Measurements from ENCODE around the gene CUX1.

Gene CUX1

DNA sequence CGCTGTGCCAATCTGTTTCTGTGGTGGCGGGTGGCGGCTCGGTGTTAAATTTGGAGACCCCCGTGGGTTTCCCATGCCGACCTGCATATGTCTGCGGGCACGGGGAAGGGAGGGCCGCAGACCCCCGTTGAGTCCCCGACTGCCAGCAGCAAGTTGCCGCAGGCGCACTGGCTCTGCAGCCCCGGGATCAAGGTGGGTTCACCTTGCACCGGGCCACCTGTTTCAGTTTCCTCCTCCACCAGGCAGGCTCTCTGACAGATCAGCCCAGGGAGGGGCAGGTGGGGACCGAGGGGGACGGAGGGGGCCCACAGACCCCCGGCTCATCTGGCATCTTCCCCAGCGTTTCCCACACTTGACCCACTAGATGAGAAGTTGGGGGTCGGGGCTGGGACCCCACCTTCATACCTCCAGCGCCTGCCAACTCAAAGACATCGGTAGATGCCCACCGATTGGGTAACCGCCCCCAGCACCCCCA lies 95.9 kb downstream of the CUX1 start (continued):
- TF ChIP-seq GFI1B (tag by site-specific recombination; IDR thresholded peaks at IDR 0.05) (no peak), ZFP3 (tag by site-specific recombination; IDR thresholded peaks at IDR 0.05; ENCODE audit: low read depth) (no peak), ZNF366 (tag by site-specific recombination; conservative IDR thresholded peaks at IDR 0.05) (no peak), ZNF211 (tag by site-specific recombination; IDR thresholded peaks at IDR 0.05; ENCODE audit: low read depth) (no peak)

DNA sequence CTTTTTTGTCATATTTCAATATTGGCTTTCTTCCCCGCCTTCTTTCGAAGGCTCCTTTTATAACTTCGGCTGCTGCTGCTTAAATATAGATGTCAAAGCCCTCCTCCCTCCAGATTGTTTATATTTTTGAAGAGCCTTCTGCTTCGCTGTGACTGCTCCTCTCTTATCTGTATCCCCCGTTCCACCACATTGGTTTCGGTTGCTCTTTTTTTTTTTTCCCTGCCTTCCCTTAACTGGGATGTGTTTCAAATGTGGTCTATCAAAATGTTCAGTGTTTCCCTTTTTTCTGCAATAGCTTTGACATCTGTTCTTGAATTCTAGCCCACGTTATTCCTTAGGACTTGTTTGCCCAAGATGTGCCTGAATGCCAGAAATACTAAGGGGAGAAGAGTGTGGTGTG lies 96.4 kb downstream of the CUX1 start:
- CTCF ChIA-PET, result no interaction called here
- no peak overlapping the region for H3K27ac ChIP-seq (ENCODE audit: extremely low read depth, low read depth, low read length)
- TF ChIP-seq ZNF600 (tag by site-specific recombination; IDR thresholded peaks at IDR 0.05) (no peak), ZNF366 (tag by site-specific recombination; conservative IDR thresholded peaks at IDR 0.05) (no peak), ZNF248 (tag by site-specific recombination; IDR thresholded peaks at IDR 0.05) (no peak), FEZF1 (tag by site-specific recombination; IDR thresholded peaks at IDR 0.05) (peak; percentile 89), ZNF121 (tag by site-specific recombination; IDR thresholded peaks at IDR 0.05) (no peak)
- TF ChIP-seq, protein P1, sequence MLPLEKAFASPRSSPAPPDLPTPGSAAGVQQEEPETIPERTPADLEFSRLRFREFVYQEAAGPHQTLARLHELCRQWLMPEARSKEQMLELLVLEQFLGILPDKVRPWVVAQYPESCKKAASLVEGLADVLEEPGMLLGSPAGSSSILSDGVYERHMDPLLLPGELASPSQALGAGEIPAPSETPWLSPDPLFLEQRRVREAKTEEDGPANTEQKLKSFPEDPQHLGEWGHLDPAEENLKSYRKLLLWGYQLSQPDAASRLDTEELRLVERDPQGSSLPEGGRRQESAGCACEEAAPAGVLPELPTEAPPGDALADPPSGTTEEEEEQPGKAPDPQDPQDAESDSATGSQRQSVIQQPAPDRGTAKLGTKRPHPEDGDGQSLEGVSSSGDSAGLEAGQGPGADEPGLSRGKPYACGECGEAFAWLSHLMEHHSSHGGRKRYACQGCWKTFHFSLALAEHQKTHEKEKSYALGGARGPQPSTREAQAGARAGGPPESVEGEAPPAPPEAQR (tag by site-specific recombination; IDR thresholded peaks at IDR 0.05), result no peak
- POLR2A ChIA-PET, result interaction anchor here (0.7 kb wide), 1 partner anchor 236 kb away, joined by 3 read pairs; no protein-coding TSS in a partner anchor
- H3K4me3 ChIP-seq (ENCODE audit: low read depth, low read length), result no peak overlapping the region
- 0 out of 2 replicates have a peak, but pooled peaks cover 5% of the 10 kb centered on the region for H3K4me1 ChIP-seq (ENCODE audit: control insufficient read depth, insufficient read depth, low read length)
- no peaks in the 10 kb centered on the region for H3K9me3 ChIP-seq (ENCODE audit: control insufficient read depth, insufficient read depth, low read depth, low read length)
- peaks cover 0 to 25% of the 10 kb centered on the region in 2 experiments; a peak in 2 of 3 replicates for H3K36me3 ChIP-seq (ENCODE audit: control insufficient read depth in 2 of 2, insufficient read depth in 1 of 2, low read length in 2 of 2)

- H3K4me3 ChIP-seq (ENCODE audit: low read depth, low read length), result no peak overlapping the region
- ChIA-PET POLR2A (interaction anchor here (0.6 kb wide), 1 partner anchor 10 kb away, joined by 4 read pairs; no protein-coding TSS in a partner anchor), CTCF (no interaction called here)
- H3K9me3 ChIP-seq (ENCODE audit: control insufficient read depth, insufficient read depth, low read depth, low read length), result no peaks in the 10 kb centered on the region
- H3K27ac ChIP-seq (ENCODE audit: extremely low read depth, low read depth, low read length), result no peak overlapping the region
- H3K36me3 ChIP-seq (ENCODE audit: control insufficient read depth in 2 of 2, insufficient read depth in 1 of 2, low read length in 2 of 2), result peaks cover 0 to 32% of the 10 kb centered on the region in 2 experiments; a peak in 2 of 3 replicates
- TF ChIP-seq ZNF37A (tag by site-specific recombination; IDR thresholded peaks at IDR 0.05), result no peak
- TF ChIP-seq REPIN1 (tag by site-specific recombination; IDR thresholded peaks at IDR 0.05; ENCODE audit: low read depth), result no peak
- no peak for TF ChIP-seq ZNF585B (tag by site-specific recombination; IDR thresholded peaks at IDR 0.05)
- TF ChIP-seq EGR2 (tag by site-specific recombination; IDR thresholded peaks at IDR 0.05; ENCODE audit: low read depth), result no peak
- no peak for TF ChIP-seq ZFHX2 (tag by site-specific recombination; conservative IDR thresholded peaks at IDR 0.05)
- no peak for TF ChIP-seq ZNF610 (tag by site-specific recombination; IDR thresholded peaks at IDR 0.05; ENCODE audit: borderline replicate concordance)
- TF ChIP-seq, protein P2, sequence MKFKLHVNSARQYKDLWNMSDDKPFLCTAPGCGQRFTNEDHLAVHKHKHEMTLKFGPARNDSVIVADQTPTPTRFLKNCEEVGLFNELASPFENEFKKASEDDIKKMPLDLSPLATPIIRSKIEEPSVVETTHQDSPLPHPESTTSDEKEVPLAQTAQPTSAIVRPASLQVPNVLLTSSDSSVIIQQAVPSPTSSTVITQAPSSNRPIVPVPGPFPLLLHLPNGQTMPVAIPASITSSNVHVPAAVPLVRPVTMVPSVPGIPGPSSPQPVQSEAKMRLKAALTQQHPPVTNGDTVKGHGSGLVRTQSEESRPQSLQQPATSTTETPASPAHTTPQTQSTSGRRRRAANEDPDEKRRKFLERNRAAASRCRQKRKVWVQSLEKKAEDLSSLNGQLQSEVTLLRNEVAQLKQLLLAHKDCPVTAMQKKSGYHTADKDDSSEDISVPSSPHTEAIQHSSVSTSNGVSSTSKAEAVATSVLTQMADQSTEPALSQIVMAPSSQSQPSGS (tag by site-specific recombination; IDR thresholded peaks at IDR 0.05; ENCODE audit: low read depth), result no peak
- no peak for TF ChIP-seq ZNF701 (tag by site-specific recombination; IDR thresholded peaks at IDR 0.05)
- no peak for TF ChIP-seq ZSCAN16 (tag by site-specific recombination; IDR thresholded peaks at IDR 0.05)
- TF ChIP-seq, protein P3, sequence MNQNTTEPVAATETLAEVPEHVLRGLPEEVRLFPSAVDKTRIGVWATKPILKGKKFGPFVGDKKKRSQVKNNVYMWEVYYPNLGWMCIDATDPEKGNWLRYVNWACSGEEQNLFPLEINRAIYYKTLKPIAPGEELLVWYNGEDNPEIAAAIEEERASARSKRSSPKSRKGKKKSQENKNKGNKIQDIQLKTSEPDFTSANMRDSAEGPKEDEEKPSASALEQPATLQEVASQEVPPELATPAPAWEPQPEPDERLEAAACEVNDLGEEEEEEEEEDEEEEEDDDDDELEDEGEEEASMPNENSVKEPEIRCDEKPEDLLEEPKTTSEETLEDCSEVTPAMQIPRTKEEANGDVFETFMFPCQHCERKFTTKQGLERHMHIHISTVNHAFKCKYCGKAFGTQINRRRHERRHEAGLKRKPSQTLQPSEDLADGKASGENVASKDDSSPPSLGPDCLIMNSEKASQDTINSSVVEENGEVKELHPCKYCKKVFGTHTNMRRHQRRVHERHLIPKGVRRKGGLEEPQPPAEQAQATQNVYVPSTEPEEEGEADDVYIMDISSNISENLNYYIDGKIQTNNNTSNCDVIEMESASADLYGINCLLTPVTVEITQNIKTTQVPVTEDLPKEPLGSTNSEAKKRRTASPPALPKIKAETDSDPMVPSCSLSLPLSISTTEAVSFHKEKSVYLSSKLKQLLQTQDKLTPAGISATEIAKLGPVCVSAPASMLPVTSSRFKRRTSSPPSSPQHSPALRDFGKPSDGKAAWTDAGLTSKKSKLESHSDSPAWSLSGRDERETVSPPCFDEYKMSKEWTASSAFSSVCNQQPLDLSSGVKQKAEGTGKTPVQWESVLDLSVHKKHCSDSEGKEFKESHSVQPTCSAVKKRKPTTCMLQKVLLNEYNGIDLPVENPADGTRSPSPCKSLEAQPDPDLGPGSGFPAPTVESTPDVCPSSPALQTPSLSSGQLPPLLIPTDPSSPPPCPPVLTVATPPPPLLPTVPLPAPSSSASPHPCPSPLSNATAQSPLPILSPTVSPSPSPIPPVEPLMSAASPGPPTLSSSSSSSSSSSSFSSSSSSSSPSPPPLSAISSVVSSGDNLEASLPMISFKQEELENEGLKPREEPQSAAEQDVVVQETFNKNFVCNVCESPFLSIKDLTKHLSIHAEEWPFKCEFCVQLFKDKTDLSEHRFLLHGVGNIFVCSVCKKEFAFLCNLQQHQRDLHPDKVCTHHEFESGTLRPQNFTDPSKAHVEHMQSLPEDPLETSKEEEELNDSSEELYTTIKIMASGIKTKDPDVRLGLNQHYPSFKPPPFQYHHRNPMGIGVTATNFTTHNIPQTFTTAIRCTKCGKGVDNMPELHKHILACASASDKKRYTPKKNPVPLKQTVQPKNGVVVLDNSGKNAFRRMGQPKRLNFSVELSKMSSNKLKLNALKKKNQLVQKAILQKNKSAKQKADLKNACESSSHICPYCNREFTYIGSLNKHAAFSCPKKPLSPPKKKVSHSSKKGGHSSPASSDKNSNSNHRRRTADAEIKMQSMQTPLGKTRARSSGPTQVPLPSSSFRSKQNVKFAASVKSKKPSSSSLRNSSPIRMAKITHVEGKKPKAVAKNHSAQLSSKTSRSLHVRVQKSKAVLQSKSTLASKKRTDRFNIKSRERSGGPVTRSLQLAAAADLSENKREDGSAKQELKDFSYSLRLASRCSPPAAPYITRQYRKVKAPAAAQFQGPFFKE (tag by site-specific recombination; IDR thresholded peaks at IDR 0.05; ENCODE audit: borderline replicate concordance), result no peak
- TF ChIP-seq TCF7L2 (IDR thresholded peaks at IDR 0.05; ENCODE audit: borderline replicate concordance, low read depth, low read length), result no peak
- TF ChIP-seq, protein P4, sequence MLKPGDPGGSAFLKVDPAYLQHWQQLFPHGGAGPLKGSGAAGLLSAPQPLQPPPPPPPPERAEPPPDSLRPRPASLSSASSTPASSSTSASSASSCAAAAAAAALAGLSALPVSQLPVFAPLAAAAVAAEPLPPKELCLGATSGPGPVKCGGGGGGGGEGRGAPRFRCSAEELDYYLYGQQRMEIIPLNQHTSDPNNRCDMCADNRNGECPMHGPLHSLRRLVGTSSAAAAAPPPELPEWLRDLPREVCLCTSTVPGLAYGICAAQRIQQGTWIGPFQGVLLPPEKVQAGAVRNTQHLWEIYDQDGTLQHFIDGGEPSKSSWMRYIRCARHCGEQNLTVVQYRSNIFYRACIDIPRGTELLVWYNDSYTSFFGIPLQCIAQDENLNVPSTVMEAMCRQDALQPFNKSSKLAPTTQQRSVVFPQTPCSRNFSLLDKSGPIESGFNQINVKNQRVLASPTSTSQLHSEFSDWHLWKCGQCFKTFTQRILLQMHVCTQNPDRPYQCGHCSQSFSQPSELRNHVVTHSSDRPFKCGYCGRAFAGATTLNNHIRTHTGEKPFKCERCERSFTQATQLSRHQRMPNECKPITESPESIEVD (tag by site-specific recombination; IDR thresholded peaks at IDR 0.05), result no peak
- TF ChIP-seq ZBTB8A (tag by site-specific recombination; IDR thresholded peaks at IDR 0.05), result no peak
- TF ChIP-seq ZIC2 (tag by site-specific recombination; IDR thresholded peaks at IDR 0.05), result no peak
- 0 out of 2 replicates have a peak, but pooled peaks cover 5% of the 10 kb centered on the region for H3K4me1 ChIP-seq (ENCODE audit: control insufficient read depth, insufficient read depth, low read length)
These were observed 97.6 kb downstream of the CUX1 start for GRCh38 chr7:101915000-101915399.
